Activated T-helper 1 cell treated with anti-CD3 and anti-CD28 coated beads, Interleukin-2, amount 50 U/mL, for 16 hours (primary cell): ENCODE results near the gene ZNF350.
"Not testable (repeated sequence)": the region's sequence is repeated elsewhere in the genome, so short reads cannot be mapped to it uniquely, and the experiment has no call there.

Experiments used
- DNase-seq, 2 donors: peaks; one replicate each; pipeline ENCODE4 v3.0.0-alpha.2; 2020; ENCODE audit warnings: low read depth in 1 of 2, low spot score in 1 of 2

ZNF350 gene

GRCh38 chr19:51975787-51976186 is 10.9 kb downstream of the ZNF350 start:
- DNase-seq, result not testable (repeated sequence)

GRCh38 chr19:51971624-51972023 is 15.0 kb downstream of the ZNF350 start:
- DNase-seq, result no peak

GRCh38 chr19:51970718-51971117 is 15.9 kb downstream of the ZNF350 start:
- DNase-seq, result no peak

- no peak for DNase-seq
Measured at GRCh38 chr19:51965583-51965982, 21.1 kb downstream of the ZNF350 start.

GRCh38 chr19:51960621-51961233 is 25.9 kb downstream of the ZNF350 start:
- not testable (repeated sequence) for DNase-seq

- no peak for DNase-seq
Measured at GRCh38 chr19:51959791-51960190, 26.8 kb downstream of the ZNF350 start.

GRCh38 chr19:51957846-51958245 is 28.8 kb downstream of the ZNF350 start:
- DNase-seq, result not testable (repeated sequence)

GRCh38 chr19:51948975-51949374 is 37.7 kb downstream of the ZNF350 start:
- no peak for DNase-seq

- no peak for DNase-seq
Measured at GRCh38 chr19:51946602-51947001, 40.0 kb downstream of the ZNF350 start.

- no peak for DNase-seq
Measured at GRCh38 chr19:51944798-51945552, 41.7 kb downstream of the ZNF350 start.

- no peak for DNase-seq
Measured at GRCh38 chr19:51938936-51939335, 47.7 kb downstream of the ZNF350 start.

- no peak for DNase-seq
Measured at GRCh38 chr19:51931921-51932320, 54.7 kb downstream of the ZNF350 start.

- DNase-seq, result no peak
Measured at GRCh38 chr19:51927859-51928258, 58.8 kb downstream of the ZNF350 start.

GRCh38 chr19:51926784-51927741 is 59.6 kb downstream of the ZNF350 start, which contains the start of gene ZNF613:
ZNF613 (plus strand) TSS chr19:51927472; CDS start chr19:51936221, 8,749 bp downstream.
- peak; percentile 64 for DNase-seq

GRCh38 chr19:51926426-51926783 is 60.2 kb downstream of the ZNF350 start:
- DNase-seq, result no peak

GRCh38 chr19:51921949-51922348 is 64.7 kb downstream of the ZNF350 start:
- DNase-seq, result no peak

GRCh38 chr19:51919606-51920005 is 67.0 kb downstream of the ZNF350 start:
- DNase-seq, result no peak

GRCh38 chr19:51916167-51916566 is 70.5 kb downstream of the ZNF350 start:
- DNase-seq, result no peak

GRCh38 chr19:51915324-51915867 is 71.2 kb downstream of the ZNF350 start:
- DNase-seq, result no peak
